SK-N-MC (cell line): ENCODE data around the gene HMHB1.

Source experiments
- DNase-seq: peaks from one replicate; pipeline ENCODE4 v3.0.0-alpha.2; 2011; ENCODE audit warnings: low read depth, low spot score
- H3K27ac ChIP-seq: fragments of 200-600 bp; sonication (generic); 2 replicates; pipeline ENCODE4 v1.5.1; 2016; ENCODE audit warnings: mixed run types
- H3K36me3 ChIP-seq: fragments of 200-600 bp; sonication (generic); 2 replicates; pipeline ENCODE4 v1.6.1; 2017; ENCODE audit warnings: antibody characterized with exemption, low read length, mixed read lengths; ENCODE audit not compliant: insufficient read depth
- H3K4me3 ChIP-seq: fragments of 200-600 bp; sonication (generic); 2 replicates; pipeline ENCODE4 v1.5.1; 2016
- H3K9ac ChIP-seq: fragments of 200-600 bp; sonication (generic); 2 replicates; pipeline ENCODE4 v1.8.0; 2017; ENCODE audit warnings: mixed run types, mixed read lengths; ENCODE audit not compliant: insufficient read length
- H3K9me3 ChIP-seq: fragments of 200-600 bp; sonication (generic); 2 replicates; pipeline ENCODE4 v1.6.1; 2017; ENCODE audit warnings: low read depth, mild to moderate bottlenecking, antibody characterized with exemption, low read length, moderate library complexity, mixed read lengths
- EZH2 ChIP-seq: fragments of 200-600 bp; sonication (generic); IDR thresholded peaks from one replicate; pipeline ENCODE4 v1.6.1; 2017; ENCODE audit warnings: antibody characterized with exemption
- FOXP2 ChIP-seq: optimal IDR thresholded peaks from 2 replicates; pipeline ENCODE3; 2011; ENCODE audit warnings: mild to moderate bottlenecking, moderate library complexity; ENCODE audit not compliant: insufficient read depth; ENCODE audit errors: extremely low read length, control extremely low read depth
- POLR2AphosphoS5 ChIP-seq: IDR thresholded peaks from 2 replicates; pipeline ENCODE4 v1.6.1; 2012; ENCODE audit warnings: mild to moderate bottlenecking, low read depth, low read length, borderline replicate concordance

Gene HMHB1

GRCh38 chr5:143776951-143777350, 35.0 kb upstream of the HMHB1 start:
- no peaks in the 10 kb centered on the region for H3K36me3 ChIP-seq
- H3K9me3 ChIP-seq = no peaks in the 10 kb centered on the region
- H3K9ac ChIP-seq = no peak overlapping the region
- no peak for TF ChIP-seq EZH2
- TF ChIP-seq FOXP2 = no peak
- no peak for TF ChIP-seq POLR2AphosphoS5
- H3K4me3 ChIP-seq = no peak overlapping the region
- H3K27ac ChIP-seq = no peak overlapping the region
- DNase-seq = no peak

- H3K36me3 ChIP-seq = no peaks in the 10 kb centered on the region
- no peak overlapping the region for H3K9ac ChIP-seq
- TF ChIP-seq FOXP2 = no peak
- TF ChIP-seq POLR2AphosphoS5 = no peak
- DNase-seq = no peak
- no peak overlapping the region for H3K27ac ChIP-seq
- H3K4me3 ChIP-seq = no peak overlapping the region
- H3K9me3 ChIP-seq = no peaks in the 10 kb centered on the region
These were observed 32.5 kb upstream of the HMHB1 start for GRCh38 chr5:143779506-143779905.

- TF ChIP-seq FOXP2 (no peak), EZH2 (no peak), POLR2AphosphoS5 (no peak)
- H3K9me3 ChIP-seq = no peaks in the 10 kb centered on the region
- H3K4me3 ChIP-seq = no peak overlapping the region
- H3K27ac ChIP-seq = no peak overlapping the region
- H3K36me3 ChIP-seq = no peaks in the 10 kb centered on the region
- no peak overlapping the region for H3K9ac ChIP-seq
- DNase-seq = no peak
These were observed 29.9 kb upstream of the HMHB1 start for GRCh38 chr5:143781993-143782520.

DNA sequence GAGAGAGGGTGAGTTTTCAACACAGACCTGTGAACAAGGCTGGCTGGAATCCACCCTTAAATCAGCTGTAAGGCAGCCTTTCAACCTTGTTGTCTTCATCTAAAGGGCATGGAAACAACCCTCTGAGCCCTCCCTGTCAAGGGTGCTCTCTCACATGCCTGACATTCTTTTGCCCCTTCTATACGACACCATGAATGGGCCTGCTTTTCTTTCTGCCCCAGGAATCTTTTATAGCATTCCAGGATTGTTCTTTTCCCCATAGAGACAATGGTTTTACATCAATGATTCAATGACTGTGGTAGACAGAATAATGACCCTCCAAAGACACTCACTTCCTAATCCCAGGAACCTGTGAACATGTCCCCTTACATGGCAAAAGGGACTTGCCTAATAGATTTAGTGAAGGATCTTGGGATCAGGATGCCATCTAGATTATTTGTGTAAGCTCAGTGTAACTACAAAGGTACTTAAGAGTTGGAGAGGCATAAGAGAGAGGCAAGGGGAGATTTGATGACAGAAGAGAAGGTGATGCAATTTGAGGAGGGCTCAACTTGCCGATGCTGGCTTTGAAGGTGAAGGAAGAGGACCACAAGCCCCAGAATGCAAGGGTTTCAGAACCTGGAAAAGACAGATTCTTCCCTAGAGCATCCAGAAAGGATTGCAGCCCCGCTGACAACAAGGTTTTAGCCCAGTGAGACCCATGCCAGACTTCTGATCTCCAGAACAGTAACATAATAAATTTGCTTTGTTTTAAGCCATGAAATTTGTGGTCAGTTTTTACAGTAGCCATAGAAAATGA, 29.2 kb upstream of the HMHB1 start:
- H3K36me3 ChIP-seq = no peaks in the 10 kb centered on the region
- no peak overlapping the region for H3K27ac ChIP-seq
- no peak overlapping the region for H3K4me3 ChIP-seq
- no peaks in the 10 kb centered on the region for H3K9me3 ChIP-seq
- no peak overlapping the region for H3K9ac ChIP-seq
- DNase-seq = no peak
- TF ChIP-seq POLR2AphosphoS5 = no peak
- TF ChIP-seq FOXP2 = no peak
- TF ChIP-seq EZH2 = no peak

DNA sequence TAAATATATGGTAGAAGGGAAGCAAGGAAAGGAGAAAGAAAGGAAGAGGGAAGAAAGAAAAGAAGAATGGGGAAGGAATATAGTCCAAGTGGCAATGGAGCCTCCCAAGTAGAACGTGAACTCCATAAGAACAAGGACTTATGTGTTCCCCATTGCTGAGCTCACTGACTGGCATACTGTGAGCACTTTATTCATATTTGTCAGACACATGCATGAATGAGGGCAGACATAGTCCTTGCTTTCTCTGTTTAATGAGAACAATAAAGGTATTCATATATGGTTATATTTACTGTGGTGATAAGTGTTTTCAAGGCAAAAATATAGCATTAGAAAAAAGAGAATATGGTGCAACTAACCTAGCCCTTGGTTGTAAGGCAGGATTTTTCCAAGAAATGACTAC, 23.6 kb upstream of the HMHB1 start:
- TF ChIP-seq EZH2 = no peak
- no peaks in the 10 kb centered on the region for H3K9me3 ChIP-seq
- no peak overlapping the region for H3K4me3 ChIP-seq
- DNase-seq = no peak
- H3K36me3 ChIP-seq = no peaks in the 10 kb centered on the region
- no peak overlapping the region for H3K27ac ChIP-seq
- no peak overlapping the region for H3K9ac ChIP-seq

- H3K4me3 ChIP-seq = no peak overlapping the region
- no peaks in the 10 kb centered on the region for H3K9me3 ChIP-seq
- no peaks in the 10 kb centered on the region for H3K36me3 ChIP-seq
- DNase-seq = no peak
- no peak for TF ChIP-seq EZH2
- TF ChIP-seq FOXP2 = no peak
- TF ChIP-seq POLR2AphosphoS5 = no peak
- no peak overlapping the region for H3K27ac ChIP-seq
- no peak overlapping the region for H3K9ac ChIP-seq
These were observed 21.4 kb upstream of the HMHB1 start for GRCh38 chr5:143790457-143791112.

GRCh38 chr5:143791848-143792731, 19.9 kb upstream of the HMHB1 start:
- DNase-seq = no peak
- Histone ChIP-seq H3K36me3 (no peaks in the 10 kb centered on the region), H3K27ac (no peak overlapping the region), H3K9ac (no peak overlapping the region), H3K9me3 (no peaks in the 10 kb centered on the region), H3K4me3 (no peak overlapping the region)
- no peak for TF ChIP-seq EZH2
- no peak for TF ChIP-seq POLR2AphosphoS5
- TF ChIP-seq FOXP2 = no peak

DNA sequence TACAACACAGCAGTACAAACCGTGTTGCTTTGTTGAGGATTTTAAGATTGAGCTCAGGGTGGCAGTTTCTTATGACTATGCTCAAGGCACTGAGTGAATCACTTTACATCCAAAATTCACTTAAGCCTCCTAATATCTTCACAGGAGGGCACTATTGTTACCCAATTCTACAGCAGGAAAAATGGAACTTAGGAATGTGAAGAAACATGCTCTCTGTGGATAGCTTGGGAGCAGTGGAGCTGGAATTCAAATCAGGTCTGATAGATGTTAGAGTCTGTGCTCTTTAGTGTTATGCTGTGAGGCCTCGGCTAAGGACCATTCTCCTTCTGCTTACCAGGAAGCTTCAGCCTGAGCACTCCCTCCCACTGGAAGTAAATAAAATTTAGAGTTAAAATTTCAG, 18.7 kb upstream of the HMHB1 start:
- no peak overlapping the region for H3K4me3 ChIP-seq
- DNase-seq = no peak
- H3K36me3 ChIP-seq = no peaks in the 10 kb centered on the region
- no peaks in the 10 kb centered on the region for H3K9me3 ChIP-seq
- H3K9ac ChIP-seq = no peak overlapping the region
- H3K27ac ChIP-seq = no peak overlapping the region
- no peak for TF ChIP-seq POLR2AphosphoS5
- TF ChIP-seq EZH2 = no peak
- no peak for TF ChIP-seq FOXP2
